Stimulated activated CD4-positive, alpha-beta T cell treated with anti-CD3 and anti-CD28 coated beads, Interleukin-1b, Interleukin-23, amount 100 ng/mL, for 4 hours (primary cell): Measurements from ENCODE around the gene PARD6B.

Source experiments
- DNase-seq, 2 donors: peaks; one replicate each; pipeline ENCODE4 v3.0.0-alpha.2; 2020; ENCODE audit warnings: low read depth in 2 of 2

Gene PARD6B

DNA sequence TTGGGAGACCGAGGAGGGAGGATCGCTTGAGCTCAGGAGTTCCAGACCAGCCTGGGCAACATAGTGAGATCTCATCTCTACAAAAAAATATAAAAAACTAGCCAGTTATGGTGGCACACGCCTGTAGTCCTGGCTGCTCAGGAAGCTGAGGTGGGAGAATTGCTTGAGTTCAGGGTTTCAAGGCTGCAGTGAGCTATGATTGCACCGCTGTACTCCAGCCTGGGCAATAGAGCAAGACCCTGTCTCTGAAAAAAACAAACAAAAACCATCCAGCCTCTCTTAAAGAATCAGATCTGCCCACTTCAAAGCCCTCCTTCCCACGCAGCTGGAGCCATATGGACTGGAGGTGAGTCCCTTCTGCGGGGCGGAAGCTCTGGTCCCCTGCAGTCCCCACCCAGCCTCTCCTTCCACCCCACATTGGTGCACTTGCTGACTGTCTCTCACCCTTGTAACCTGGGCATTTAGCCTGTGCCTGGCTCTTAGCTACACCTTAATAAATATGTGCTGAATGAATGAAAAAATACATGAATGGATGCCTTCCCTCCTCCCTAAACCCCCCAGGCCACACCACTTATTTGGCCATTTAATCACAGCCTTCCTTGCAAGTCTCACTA lies 7.2 kb upstream of the PARD6B start:
- no peak for DNase-seq

DNA sequence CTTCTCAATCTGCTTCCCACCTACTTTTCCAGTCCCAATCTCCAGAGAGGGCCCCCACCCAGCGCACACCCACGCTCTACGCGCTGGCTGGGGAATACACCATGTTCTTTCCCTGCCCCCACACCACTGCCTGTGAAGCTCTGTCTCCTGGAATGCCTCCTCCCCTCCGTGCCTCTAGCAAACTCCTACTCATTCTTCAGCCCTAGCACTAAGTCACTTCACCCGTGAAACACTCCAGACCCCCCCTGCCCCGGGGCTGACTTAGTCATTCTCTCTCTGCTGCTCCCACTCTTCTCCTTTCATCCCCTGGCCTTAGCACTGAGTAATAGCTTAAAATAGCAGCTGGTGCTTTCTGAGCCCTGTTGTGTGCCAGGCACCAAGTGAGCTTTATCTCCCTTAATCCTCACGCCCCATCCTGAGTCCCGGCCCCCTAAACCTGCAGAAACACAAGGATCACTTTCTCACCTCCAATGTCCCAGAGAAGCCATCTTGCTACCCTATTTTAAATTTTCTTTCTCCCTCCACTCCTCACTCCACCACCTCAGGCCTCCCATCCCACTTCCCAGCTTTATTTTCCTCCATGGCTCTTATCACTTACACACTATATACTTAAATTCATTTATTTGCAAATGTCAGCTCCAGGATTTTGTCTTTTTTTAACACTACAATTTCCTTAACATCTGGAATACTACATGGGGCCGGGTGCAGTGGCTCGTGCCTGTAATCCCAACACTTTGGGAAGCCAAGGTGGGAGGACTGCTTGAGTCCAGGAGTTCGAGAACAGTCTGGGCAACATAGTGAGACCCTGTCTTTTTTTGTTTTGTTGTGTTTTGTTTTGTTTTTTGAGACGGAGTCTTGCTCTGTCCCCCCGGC lies 6.3 kb upstream of the PARD6B start:
- DNase-seq, result peak; percentile 53 to 73

DNA sequence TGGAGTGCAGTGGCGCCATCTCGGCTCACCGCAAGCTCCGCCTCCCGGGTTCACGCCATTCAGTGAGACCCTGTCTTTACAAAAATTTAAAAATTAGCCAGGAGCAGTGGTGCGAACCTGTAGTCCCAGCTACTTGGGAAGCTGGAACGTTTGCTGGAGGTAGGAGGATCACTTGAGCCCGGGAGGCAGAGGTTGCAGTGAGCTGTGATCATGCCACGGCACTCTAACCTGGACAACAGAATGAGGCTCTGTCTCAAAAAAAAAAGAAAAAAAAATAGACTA lies 5.7 kb upstream of the PARD6B start:
- no peak for DNase-seq

DNA sequence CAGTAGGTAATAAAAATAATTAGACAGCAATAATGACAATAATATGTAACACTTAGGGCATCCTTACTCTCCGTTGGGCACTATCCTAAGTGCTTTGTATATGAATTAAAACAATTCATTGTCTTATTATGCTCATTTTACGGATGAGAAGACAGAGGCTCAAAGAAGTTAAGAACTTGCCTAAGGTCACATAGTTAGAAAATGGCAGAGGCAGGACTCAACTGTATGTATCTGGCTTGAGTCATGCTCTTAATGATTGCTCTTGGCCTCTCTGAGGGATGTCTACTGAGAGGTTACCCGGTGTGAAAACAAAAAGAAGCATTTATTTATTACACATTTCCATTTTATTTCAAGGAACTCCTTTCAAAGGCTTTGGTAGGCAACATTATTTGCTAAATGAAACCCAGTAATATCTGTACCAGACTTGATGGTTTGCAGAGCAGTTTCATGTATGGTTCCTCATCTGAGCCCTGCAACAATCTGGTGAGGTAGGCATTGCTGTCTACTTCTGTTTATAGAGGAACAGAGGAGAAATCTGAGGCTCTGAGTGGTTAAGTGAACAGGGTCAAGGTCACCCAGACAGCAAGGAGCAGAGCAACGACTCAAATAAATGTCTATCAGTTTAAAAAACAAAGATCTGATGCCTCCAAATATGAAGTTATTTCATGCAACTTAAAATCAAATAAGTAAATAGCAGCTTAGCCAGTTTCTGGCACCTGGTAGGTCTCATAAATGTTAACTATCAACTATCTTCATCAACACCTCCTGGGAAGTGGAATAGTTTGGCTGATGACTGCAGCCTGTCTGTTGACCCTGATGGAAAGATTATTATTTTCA lies 4.2 kb upstream of the PARD6B start:
- DNase-seq, result no peak

DNA sequence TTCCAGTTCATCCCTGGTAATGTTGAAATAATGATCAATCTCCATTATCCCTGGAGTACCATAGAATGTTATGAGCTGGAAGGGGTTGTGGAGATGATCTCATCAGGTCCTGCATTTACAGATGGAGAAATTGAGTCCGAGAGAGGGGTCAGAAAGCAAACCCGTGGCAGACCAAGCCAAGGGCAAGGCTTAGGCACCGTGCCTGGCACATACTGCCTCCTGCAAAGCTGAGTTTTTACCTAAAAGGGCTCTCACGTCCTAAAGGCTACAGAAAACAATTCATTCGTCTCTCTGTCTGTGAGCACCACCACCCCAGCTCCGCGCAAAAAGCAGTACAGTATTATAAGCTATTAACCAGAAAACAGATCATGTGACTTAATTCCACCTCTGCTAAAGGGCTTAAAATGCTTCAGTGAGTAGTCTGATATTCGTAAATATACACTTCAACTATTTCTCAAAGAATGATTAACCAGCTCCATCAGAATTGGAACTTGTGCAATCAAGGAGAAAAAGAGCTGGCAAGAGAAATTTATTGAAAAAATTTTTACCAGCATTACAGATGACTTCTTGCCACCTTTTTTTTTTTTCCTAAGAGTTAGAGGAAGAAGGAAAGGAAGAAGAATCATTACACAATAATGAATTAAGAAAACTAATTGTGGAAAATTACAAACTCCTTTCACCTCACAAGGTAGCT lies 3.4 kb upstream of the PARD6B start:
- no peak for DNase-seq

DNA sequence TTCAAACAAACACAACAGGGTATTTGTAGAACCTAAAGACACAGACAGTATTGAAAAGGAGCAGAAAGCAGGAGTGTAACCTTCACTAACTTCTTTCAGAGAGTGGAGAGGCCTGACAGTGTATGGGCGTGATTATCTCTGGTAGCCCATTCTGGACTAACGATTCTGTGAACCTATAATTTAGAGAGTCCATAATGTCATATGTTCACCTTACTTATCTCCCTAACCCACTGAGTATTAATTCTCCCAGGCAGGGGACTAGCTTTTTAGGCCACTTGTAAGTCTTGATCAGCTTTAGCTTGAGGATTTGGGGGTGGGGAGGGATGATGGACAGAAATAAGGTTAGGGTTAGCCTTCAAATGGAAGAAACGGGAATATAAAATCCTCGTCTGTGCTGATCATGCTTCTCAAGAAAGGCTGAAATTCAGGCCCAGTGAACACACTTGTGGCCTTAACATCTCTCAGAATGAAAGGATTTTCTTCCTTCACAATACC lies 2.8 kb upstream of the PARD6B start:
- DNase-seq, result no peak

DNA sequence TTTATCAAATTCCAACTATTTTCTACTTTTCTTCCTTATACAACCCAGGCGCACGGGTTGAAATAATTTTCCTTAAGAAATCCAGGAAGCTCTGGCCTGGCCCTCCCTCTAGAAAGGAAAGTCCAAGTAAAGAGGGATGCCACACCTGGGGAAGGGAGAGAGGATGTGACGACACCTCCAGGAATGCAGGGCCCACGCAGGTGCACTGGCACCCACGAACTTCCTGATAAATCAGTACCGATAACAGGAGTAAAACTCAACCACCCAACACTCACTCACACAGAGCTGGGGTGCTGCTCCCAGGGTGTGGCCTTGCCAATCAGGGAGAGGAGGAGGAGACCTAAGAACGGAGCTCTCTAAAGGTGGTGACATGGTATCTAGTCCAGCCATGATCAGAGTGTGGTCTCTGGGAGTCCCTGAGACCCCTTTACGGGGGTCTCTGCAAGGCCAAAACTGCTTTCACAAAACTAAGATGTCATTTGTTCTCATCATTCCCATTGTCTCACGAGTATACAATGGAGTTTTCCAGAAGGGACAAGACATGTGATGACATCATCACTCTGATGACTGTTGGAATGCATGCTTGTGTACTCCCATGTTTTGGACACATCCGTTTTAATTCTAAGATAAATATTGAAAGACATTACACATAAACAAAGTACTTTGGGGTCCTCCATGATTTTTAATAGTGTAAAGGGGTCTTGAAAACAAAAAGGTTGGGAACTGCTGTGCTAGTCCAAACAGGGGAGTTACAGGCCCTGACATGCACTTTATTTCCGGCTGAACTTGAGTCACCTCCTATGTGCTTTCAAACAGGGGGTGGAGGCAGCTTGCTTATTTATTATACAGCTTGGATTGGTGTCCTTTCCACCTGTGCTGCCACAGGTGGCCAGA lies 2.2 kb upstream of the PARD6B start:
- DNase-seq, result no peak

DNA sequence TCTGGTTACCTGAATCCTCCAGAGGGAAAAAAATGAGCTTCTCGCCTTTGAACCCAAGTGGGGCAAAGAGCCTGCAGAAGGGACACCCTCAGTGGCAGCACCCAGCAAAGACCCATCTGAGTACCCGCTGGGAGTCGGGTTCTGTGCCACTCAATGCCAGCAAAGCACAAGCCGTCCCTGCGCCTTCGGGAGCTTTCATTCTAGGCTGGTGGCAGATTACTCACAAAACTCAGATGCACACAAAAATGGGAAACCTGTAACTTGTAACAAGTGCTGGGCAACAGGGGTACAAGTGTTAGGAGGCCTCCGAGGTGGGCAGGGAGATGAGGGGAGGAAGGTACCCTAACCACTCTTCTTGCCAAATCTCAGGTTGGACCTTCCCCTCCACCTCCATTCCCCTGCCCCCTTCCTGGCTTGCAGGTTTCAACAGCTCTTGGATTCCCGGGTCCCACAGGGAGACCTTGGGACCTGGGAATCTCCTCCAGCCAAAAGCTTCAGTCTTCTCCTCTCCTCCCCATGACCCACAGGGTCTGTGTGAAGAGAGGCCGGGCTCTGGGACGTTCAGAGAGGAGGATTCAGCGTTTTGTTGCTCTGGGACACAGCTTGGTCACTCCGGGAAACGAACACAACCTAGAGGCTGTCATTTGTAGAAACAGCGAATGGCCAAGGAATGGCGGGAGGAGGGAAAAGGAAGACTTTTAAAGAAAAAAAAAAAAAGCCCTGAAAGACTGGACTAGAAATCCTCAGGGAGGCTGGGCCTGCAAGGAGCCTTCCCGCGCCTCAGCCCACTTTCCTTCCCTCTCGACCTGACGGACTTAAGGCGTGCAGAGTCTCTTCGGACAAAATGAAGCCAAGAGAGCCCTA lies 1.2 kb upstream of the PARD6B start:
- DNase-seq, result no peak

DNA sequence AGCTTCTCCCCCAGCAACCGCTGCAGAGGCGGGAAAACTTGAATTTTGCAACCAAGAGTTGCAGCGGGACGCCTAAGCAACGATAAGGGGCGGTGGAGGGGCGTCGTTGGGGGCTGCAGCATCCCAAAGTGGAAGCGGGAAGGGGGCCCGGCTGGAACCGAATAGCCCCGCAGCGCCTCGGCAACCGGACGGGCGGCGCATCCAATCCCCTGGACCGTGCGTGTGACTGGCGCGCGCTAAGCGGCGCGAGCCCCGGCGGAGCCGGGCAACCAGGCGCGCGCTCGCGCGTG lies 670 bp upstream of the PARD6B start:
- no peak for DNase-seq

DNA sequence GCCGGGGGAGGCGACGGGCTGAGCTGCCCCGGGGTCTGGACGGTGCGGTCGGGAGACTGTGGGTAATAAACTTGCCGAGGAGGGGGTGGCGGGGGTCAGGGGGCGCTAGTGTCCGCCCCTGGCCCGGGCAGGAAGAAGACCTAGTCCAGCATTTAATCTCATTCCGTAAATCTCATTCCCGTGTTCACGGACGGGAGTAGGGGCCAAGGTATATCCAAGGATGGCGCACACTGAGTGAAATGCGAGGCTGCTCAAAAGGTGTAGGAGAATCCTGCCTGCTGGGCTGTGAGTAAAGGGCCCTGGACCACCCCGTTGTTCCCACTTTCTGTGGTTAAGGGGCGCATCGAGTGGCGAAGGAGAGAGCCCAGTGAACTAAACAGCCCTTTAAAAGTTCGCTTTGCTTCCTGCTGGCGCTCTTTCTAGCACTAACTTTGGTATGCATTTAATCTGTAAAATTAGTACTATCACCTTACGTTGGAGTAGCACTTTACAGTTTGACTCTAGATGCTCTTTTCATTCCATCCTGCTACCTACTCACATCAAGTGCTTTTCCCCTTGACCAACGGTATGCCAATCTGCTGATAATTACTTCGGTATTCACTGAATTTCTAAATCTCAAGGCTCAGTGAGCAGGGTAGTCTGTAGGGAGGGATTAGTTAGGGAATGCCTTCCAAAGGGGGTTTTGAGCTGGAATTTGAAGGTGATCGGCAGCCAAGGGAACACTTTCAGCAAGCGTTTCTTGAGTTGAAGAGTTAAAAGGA lies 730 bp downstream of the PARD6B start:
- DNase-seq, result no peak

DNA sequence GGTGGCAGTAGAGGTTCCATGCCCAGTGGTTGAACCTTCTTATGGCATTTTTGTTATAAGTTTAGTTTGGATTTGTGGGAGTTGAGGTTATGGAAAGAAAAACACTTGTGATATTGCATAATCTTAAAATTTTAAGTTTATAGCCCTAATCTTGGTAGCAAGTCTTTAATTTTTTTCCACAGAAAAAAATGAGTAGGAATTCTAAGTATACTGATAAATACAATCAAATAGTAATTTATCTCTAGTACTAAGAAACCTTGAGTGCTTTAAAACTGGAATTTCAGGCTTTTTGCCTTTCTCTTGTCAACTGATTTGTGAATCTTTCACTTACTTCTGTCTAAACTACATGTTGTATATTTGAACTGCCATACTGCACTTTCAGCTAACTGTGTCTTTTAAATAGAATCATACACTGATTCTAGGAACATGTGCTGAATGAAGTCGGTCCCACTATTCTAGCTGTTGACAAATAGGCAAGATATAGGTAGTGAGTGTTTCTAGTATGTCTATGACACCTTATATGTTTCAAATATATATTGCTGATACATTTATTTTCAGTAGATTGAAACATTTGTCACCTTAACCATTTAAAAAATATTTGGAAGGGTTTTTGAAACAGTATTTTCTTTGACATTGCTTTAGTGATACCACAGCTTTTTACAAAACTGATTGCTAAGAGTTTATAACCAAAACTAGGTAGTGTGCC lies 2.4 kb downstream of the PARD6B start:
- DNase-seq, result no peak

DNA sequence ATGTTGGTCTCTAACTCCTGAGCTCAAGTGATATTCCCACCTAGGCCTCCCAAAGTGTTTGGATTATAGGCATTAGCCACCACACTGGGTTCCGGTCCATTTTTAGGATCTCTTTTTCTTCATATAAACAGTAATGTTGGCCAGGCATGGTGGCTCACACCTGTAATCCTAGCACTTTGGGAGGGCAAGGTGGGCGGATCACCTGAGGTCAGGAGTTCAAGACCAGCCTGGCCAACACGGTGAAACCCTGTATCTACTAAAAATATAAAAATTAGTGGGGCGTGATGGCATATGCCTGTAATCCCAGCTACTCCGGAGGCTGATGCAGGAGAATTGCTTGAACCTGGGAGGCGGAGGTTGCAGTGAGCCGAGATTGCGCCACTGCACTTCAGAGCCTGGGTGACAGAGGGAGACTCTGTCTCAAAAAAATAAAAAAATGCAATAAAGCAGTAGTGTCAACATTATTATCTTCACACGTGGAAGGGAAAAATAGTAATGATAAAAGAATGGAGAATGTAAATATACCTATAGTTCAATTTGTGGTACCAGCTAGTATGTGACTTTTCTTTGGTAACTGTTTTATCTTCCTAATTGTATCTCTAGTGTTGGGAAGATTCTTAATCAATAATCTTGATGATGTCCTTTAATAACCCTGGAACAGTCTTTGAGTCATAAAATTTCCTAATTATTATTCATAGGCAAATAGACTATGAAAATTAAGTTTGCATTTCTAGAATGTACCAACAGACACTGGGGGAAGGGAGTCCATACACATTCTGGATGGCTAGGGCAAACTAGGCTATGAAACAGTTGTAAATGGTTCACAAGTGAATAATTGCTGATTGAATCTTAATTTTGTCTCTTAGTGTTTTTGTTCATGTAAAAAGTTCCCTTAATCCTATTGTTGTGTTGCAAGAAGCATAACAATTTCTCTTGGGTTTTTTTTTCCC lies 3.6 kb downstream of the PARD6B start:
- no peak for DNase-seq

DNA sequence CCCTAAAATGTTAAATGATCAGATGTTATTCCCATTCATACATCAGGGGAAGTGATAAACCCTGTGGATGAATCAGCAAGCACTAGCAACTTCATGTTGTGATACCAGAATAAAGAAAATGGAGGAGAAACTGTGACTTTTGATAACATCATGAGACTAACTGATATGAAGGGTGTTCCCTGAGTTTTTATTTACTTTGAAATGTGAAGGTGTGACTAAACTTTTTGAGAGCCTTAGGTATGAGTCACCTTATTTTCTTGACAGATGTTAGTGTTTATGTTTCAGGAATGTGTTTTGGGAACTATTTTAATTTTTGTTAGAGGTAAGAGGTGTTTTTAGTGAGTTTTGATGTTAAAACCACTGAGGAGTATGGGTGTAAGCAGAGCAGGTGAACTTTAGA lies 4.4 kb downstream of the PARD6B start:
- DNase-seq, result no peak

DNA sequence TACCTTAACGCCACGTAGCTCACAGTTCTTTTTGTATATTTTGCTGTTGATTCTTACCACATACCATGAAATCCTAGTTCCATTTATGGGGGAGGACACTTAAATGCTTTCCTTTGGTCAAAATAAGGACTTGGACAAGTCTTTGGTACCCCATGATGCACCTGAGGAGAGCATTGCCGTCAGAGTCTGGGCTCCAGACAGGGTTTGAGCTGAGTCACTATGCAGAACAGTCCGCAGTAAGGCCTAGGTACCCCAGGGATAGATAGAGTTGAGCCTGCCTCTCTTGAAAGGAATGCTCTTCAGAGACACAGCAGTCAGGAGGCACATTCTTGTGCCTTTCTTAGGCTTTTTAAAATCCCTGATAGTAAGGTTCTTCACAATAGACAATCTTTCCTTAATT lies 6.0 kb downstream of the PARD6B start:
- no peak for DNase-seq

DNA sequence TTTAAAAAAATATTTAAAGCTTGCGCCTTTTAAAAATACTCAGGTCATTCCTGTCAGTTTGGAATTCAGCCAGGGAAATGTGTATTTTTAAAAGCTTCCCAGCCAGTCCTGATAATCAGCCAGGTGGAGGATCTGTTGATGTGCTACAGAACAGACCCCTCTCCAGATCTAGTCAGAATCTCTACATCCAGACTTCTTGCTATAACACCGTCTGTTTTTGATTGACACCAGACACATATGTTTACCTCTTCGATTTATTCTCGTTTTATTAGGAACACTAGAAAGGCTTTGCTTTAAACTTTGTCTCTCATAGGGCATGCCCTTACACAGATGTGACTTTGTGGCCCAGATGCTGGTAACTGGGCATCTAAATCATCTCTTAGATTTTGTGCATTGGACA lies 11.7 kb downstream of the PARD6B start:
- DNase-seq, result no peak

DNA sequence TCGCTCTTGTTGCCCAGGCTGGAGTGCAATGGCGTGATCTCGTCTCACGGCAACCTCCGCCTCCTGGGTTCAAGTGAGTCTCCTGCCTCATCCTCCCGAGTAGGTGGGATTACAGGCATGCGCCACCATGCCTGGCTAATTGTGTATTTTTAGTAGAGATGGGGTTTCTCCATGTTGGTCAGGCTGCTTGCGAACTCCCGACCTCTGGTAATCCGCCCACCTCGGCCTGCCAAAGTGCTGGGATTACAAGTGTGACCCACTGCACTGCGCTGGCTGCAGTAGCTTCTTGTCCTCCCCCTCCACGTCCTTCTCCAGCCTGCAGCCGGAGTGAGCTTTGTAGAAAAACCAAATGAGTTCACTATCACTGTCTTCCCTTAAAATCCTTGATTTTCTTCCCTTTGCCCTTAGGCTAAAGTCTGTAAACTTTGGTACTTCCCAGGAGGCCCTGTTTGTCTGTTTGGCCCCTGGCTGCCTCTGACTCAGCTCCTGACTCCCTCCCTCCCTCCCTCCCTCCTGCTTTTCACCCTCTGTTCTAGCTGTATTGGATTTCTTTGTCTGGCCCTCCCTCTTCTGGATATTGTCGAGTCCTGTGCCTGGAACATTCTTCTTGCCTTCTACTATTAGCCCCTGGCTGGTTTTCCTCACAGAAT lies 12.9 kb downstream of the PARD6B start:
- DNase-seq, result no peak

DNA sequence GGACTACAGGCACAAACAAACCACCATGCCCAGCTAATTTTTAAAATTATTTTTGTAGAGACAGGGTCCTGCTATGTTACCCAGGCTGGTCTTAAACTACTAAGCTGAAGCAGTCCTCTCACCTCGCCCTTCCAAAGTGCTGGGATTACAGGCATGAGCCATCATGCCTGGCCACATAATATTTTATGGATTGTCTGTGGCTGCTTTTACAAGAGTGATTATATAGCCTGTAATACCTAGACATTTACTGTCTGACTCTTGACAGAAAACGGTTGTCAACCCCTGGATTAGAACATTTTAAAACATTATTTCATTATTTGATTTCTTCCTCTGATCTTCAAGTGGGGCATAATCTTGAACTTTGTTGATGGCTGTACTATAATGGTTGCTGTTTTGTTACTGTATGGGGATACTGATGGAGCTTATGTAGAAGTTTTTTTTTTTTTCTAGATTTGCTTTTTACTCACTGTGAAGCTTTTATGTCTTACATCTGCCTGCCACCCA lies 14.3 kb downstream of the PARD6B start:
- no peak for DNase-seq
